DMS79 treated with DMSO at 0.1 percent for 48 hours (cell line): Measurements from ENCODE around the gene OTOGL.
A peak's percentile ranks its signal among the peaks of the same experiment; 100 is the strongest.

Source experiments
- DNase-seq: peaks from one replicate; lab custom pipeline; 2025; lab: John Stamatoyannopoulos, UW

Gene OTOGL

GRCh38 chr12:80373666-80374065 lies 274.3 kb downstream of the OTOGL start:
- DNase-seq = peak; percentile 34

GRCh38 chr12:80374615-80375014 lies 275.3 kb downstream of the OTOGL start:
- no peak for DNase-seq

GRCh38 chr12:80377140-80377794 lies 277.9 kb downstream of the OTOGL start:
- DNase-seq = no peak

GRCh38 chr12:80381121-80381520 lies 281.8 kb downstream of the OTOGL start:
- no peak for DNase-seq

GRCh38 chr12:80382254-80382653 lies 282.9 kb downstream of the OTOGL start:
- no peak for DNase-seq

- DNase-seq = no peak
These were observed 301.2 kb downstream of the OTOGL start for GRCh38 chr12:80400571-80400991.

- no peak for DNase-seq
These were observed 301.9 kb downstream of the OTOGL start for GRCh38 chr12:80401191-80401590.

GRCh38 chr12:80404629-80405028 lies 305.3 kb downstream of the OTOGL start:
- no peak for DNase-seq

GRCh38 chr12:80406253-80406652 lies 306.9 kb downstream of the OTOGL start:
- no peak for DNase-seq

GRCh38 chr12:80411787-80412186 lies 312.4 kb downstream of the OTOGL start:
- no peak for DNase-seq

GRCh38 chr12:80412343-80412953 lies 313.1 kb downstream of the OTOGL start:
- DNase-seq = peak; percentile 31

GRCh38 chr12:80413462-80413861 lies 314.1 kb downstream of the OTOGL start:
- no peak for DNase-seq

- no peak for DNase-seq
These were observed 316.1 kb downstream of the OTOGL start for GRCh38 chr12:80415466-80415865.

GRCh38 chr12:80419644-80420043 lies 320.3 kb downstream of the OTOGL start:
- DNase-seq = no peak

- no peak for DNase-seq
These were observed 320.7 kb downstream of the OTOGL start for GRCh38 chr12:80420075-80420474.

- no peak for DNase-seq
These were observed 323.2 kb downstream of the OTOGL start for GRCh38 chr12:80422550-80422949.
